Kidney epithelial cell (primary cell): ENCODE measurements around the gene PEF1. TPM values are rescaled to one million over a fixed set of nuclear protein-coding genes. Genes with fewer than 3 reads are reported as not detected.
"Not testable (repeated sequence)": the region's sequence is repeated elsewhere in the genome, so short reads cannot be mapped to it uniquely, and the experiment has no call there.

Experiments used
- DNase-seq: peaks from one replicate; pipeline ENCODE4 v3.0.0-alpha.2; 2010; ENCODE audit warnings: low read depth
- H3K27me3 ChIP-seq: 2 replicates; pipeline ENCODE4 v1.6.0; 2011; ENCODE audit warnings: low read length; ENCODE audit not compliant: control insufficient read depth, insufficient read depth
- H3K36me3 ChIP-seq: 2 replicates; pipeline ENCODE4 v1.5.1; 2011; ENCODE audit warnings: low read length; ENCODE audit not compliant: control insufficient read depth, insufficient read depth
- H3K4me3 ChIP-seq: 2 replicates; pipeline ENCODE4 v1.5.1; 2011; ENCODE audit warnings: low read depth, mild to moderate bottlenecking, control low read depth, low read length
- total RNA-seq: library from RNA; depleted of rRNA; stranded (reverse); fragments of >200 nt; gene quantifications from 2 replicates; pipeline ENCODE4 v1.2.3, GENCODE V29; 2015
- TF ChIP-seq, protein P1 (sequence below): IDR thresholded peaks from 2 replicates; pipeline ENCODE4 v1.5.1; 2011; ENCODE audit warnings: mild to moderate bottlenecking, moderate library complexity, low read length, control low read depth, inconsistent platforms; ENCODE audit not compliant: insufficient read depth, poor library complexity, severe bottlenecking

Gene PEF1
- total RNA-seq, 1 donor from 2014 or later: 86.8 TPM

GRCh38 chr1:31588751-31589515 lies 55.7 kb downstream of the PEF1 start:
- H3K4me3 ChIP-seq: no peak overlapping the region
- H3K36me3 ChIP-seq: no peaks in the 10 kb centered on the region
- no peak for DNase-seq
- no peaks in the 10 kb centered on the region for H3K27me3 ChIP-seq
- TF ChIP-seq, protein P1, sequence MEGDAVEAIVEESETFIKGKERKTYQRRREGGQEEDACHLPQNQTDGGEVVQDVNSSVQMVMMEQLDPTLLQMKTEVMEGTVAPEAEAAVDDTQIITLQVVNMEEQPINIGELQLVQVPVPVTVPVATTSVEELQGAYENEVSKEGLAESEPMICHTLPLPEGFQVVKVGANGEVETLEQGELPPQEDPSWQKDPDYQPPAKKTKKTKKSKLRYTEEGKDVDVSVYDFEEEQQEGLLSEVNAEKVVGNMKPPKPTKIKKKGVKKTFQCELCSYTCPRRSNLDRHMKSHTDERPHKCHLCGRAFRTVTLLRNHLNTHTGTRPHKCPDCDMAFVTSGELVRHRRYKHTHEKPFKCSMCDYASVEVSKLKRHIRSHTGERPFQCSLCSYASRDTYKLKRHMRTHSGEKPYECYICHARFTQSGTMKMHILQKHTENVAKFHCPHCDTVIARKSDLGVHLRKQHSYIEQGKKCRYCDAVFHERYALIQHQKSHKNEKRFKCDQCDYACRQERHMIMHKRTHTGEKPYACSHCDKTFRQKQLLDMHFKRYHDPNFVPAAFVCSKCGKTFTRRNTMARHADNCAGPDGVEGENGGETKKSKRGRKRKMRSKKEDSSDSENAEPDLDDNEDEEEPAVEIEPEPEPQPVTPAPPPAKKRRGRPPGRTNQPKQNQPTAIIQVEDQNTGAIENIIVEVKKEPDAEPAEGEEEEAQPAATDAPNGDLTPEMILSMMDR: no peak

GRCh38 chr1:31587720-31588423 lies 56.8 kb downstream of the PEF1 start:
- Histone ChIP-seq H3K27me3 (no peaks in the 10 kb centered on the region), H3K4me3 (no peak overlapping the region), H3K36me3 (no peaks in the 10 kb centered on the region)
- TF ChIP-seq, protein P1: peak; percentile 87
- DNase-seq: no peak

DNA sequence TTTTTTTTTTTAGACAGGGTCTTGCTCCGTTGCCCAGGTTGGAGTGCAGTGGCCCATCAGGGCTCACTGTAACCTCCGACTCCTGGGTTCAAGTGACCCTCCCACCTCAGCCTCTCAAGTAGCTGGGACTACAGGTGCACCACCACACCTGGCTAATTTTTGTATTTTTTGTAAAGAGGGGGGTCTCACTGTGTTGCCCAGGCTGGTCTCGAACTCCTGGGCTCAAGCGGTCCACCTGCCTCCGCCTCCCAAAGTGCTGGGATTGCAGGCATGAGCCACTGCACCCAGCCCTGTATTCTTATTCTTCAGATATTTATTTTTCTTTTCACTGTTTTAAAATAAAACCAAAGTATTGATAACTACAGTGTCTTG lies 57.4 kb downstream of the PEF1 start:
- H3K36me3 ChIP-seq, H3K27me3 ChIP-seq, DNase-seq, H3K4me3 ChIP-seq: not testable (repeated sequence)

DNA sequence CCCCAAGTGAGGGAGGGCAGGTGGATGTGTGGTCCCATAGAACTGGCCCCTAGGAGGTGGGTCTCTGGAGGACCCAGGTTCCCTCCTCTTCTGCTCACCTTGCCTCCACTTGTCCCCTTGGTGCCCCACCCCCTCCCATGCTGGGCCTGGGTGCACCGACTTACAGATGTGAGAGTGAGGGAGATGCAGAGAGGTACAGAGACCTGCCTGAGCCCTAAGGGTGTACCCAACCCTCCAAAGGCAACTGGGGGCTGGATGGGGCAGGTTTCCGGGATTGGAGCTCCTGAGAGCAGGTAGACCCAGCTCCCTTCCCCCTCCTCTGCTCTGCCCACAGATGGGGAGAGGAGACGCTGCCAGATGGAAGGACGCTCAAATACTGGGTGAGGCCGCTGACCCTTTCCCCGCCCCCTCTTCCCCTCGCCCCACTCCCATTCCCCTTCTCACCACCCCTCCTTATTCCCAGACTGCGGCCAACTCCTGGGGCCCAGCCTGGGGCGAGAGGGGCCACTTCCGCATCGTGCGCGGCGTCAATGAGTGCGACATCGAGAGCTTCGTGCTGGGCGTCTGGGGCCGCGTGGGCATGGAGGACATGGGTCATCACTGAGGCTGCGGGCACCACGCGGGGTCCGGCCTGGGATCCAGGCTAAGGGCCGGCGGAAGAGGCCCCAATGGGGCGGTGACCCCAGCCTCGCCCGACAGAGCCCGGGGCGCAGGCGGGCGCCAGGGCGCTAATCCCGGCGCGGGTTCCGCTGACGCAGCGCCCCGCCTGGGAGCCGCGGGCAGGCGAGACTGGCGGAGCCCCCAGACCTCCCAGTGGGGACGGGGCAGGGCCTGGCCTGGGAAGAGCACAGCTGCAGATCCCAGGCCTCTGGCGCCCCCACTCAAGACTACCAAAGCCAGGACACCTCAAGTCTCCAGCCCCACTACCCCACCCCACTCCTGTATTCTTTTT lies 58.0 kb downstream of the PEF1 start:
- TF ChIP-seq, protein P1: no peak
- no peak for DNase-seq
- no peaks in the 10 kb centered on the region for H3K27me3 ChIP-seq
- no peaks in the 10 kb centered on the region for H3K36me3 ChIP-seq
- H3K4me3 ChIP-seq: no peak overlapping the region

- H3K4me3 ChIP-seq: no peak overlapping the region
- TF ChIP-seq, protein P1: no peak
- no peak for DNase-seq
- no peaks in the 10 kb centered on the region for H3K36me3 ChIP-seq
- no peaks in the 10 kb centered on the region for H3K27me3 ChIP-seq
Measured at GRCh38 chr1:31585736-31586365, 58.8 kb downstream of the PEF1 start.
